ENCODE results near the gene MRTFB. TPM values are rescaled to one million over a fixed set of nuclear protein-coding genes. Genes with fewer than 3 reads are reported as not detected.
"Not testable (repeated sequence)": the region's sequence is repeated elsewhere in the genome, so short reads cannot be mapped to it uniquely, and the experiment has no call there.

Gene MRTFB
- total RNA-seq, 3 donors from 2014 or later = 8.6 to 11.0 (median 8.9) TPM

GRCh38 chr16:14106457-14106856 lies 35.3 kb downstream of the MRTFB start:
- Mint-ChIP-seq H3K27me3 (ENCODE audit: low read depth) (no peaks in the 10 kb centered on the region), H3K4me3 (no peak overlapping the region), H3K36me3 (ENCODE audit: insufficient read depth) (no peaks in the 10 kb centered on the region), H3K9me3 (no peaks in the 10 kb centered on the region), H3K4me1 (ENCODE audit: low read depth) (peaks cover 44% of the 10 kb centered on the region)
- ATAC-seq (no peak), DNase-seq (no peak)

- Mint-ChIP-seq H3K27me3 (ENCODE audit: low read depth) (no peaks in the 10 kb centered on the region), H3K36me3 (ENCODE audit: insufficient read depth) (no peaks in the 10 kb centered on the region), H3K9me3 (no peaks in the 10 kb centered on the region), H3K4me3 (no peak overlapping the region), H3K4me1 (ENCODE audit: low read depth) (peaks cover 44% of the 10 kb centered on the region)
- DNase-seq (no peak), ATAC-seq (no peak)
Measured at GRCh38 chr16:14106961-14107360, 35.8 kb downstream of the MRTFB start.

- DNase-seq (no peak), ATAC-seq (no peak)
- Mint-ChIP-seq H3K9me3 (no peaks in the 10 kb centered on the region), H3K4me1 (ENCODE audit: low read depth) (peaks cover 39% of the 10 kb centered on the region), H3K27me3 (ENCODE audit: low read depth) (no peaks in the 10 kb centered on the region), H3K4me3 (no peak overlapping the region), H3K36me3 (ENCODE audit: insufficient read depth) (peaks cover 1% of the 10 kb centered on the region)
Measured at GRCh38 chr16:14109077-14109775, 38.1 kb downstream of the MRTFB start.

- Mint-ChIP-seq H3K36me3 (ENCODE audit: insufficient read depth) (peaks cover 1% of the 10 kb centered on the region), H3K27me3 (ENCODE audit: low read depth) (no peaks in the 10 kb centered on the region), H3K9me3 (no peaks in the 10 kb centered on the region), H3K4me1 (ENCODE audit: low read depth) (peaks cover 39% of the 10 kb centered on the region), H3K4me3 (no peak overlapping the region)
- ATAC-seq (no peak), DNase-seq (no peak)
Measured at GRCh38 chr16:14109782-14110727, 38.9 kb downstream of the MRTFB start.

GRCh38 chr16:14110728-14111251 lies 39.7 kb downstream of the MRTFB start:
- H3K4me1 Mint-ChIP-seq (ENCODE audit: low read depth) = peaks cover 39% of the 10 kb centered on the region
- no peak for DNase-seq
- no peak for ATAC-seq
- no peaks in the 10 kb centered on the region for H3K9me3 Mint-ChIP-seq
- H3K36me3 Mint-ChIP-seq (ENCODE audit: insufficient read depth) = peaks cover 3% of the 10 kb centered on the region
- H3K27me3 Mint-ChIP-seq (ENCODE audit: low read depth) = no peaks in the 10 kb centered on the region
- no peak overlapping the region for H3K4me3 Mint-ChIP-seq

GRCh38 chr16:14111713-14112538 lies 40.8 kb downstream of the MRTFB start:
- H3K4me3 Mint-ChIP-seq = no peak overlapping the region
- H3K27me3 Mint-ChIP-seq (ENCODE audit: low read depth) = no peaks in the 10 kb centered on the region
- peaks cover 4% of the 10 kb centered on the region for H3K36me3 Mint-ChIP-seq (ENCODE audit: insufficient read depth)
- ATAC-seq = no peak
- peaks cover 35% of the 10 kb centered on the region for H3K4me1 Mint-ChIP-seq (ENCODE audit: low read depth)
- DNase-seq = no peak
- H3K9me3 Mint-ChIP-seq = no peaks in the 10 kb centered on the region

- H3K9me3 Mint-ChIP-seq = no peaks in the 10 kb centered on the region
- H3K4me3 Mint-ChIP-seq = no peak overlapping the region
- ATAC-seq (no peak), DNase-seq (no peak)
- peaks cover 5% of the 10 kb centered on the region for H3K36me3 Mint-ChIP-seq (ENCODE audit: insufficient read depth)
- H3K27me3 Mint-ChIP-seq (ENCODE audit: low read depth) = no peaks in the 10 kb centered on the region
- H3K4me1 Mint-ChIP-seq (ENCODE audit: low read depth) = peaks cover 32% of the 10 kb centered on the region
Measured at GRCh38 chr16:14112539-14112856, 41.4 kb downstream of the MRTFB start.

GRCh38 chr16:14113344-14113743 lies 42.2 kb downstream of the MRTFB start:
- no peaks in the 10 kb centered on the region for H3K27me3 Mint-ChIP-seq (ENCODE audit: low read depth)
- H3K4me1 Mint-ChIP-seq (ENCODE audit: low read depth) = peaks cover 25% of the 10 kb centered on the region
- H3K4me3 Mint-ChIP-seq = no peak overlapping the region
- H3K36me3 Mint-ChIP-seq (ENCODE audit: insufficient read depth) = peaks cover 6% of the 10 kb centered on the region
- H3K9me3 Mint-ChIP-seq = no peaks in the 10 kb centered on the region
- DNase-seq (no peak), ATAC-seq (no peak)

GRCh38 chr16:14117051-14117450 lies 45.9 kb downstream of the MRTFB start:
- H3K36me3 Mint-ChIP-seq (ENCODE audit: insufficient read depth) = peaks cover 9% of the 10 kb centered on the region
- H3K4me3 Mint-ChIP-seq = no peak overlapping the region
- DNase-seq (no peak), ATAC-seq (no peak)
- H3K27me3 Mint-ChIP-seq (ENCODE audit: low read depth) = no peaks in the 10 kb centered on the region
- peaks cover 9% of the 10 kb centered on the region for H3K9me3 Mint-ChIP-seq
- peaks cover 11% of the 10 kb centered on the region for H3K4me1 Mint-ChIP-seq (ENCODE audit: low read depth)

GRCh38 chr16:14119799-14120198 lies 48.7 kb downstream of the MRTFB start:
- peaks cover 9% of the 10 kb centered on the region for H3K9me3 Mint-ChIP-seq
- no peaks in the 10 kb centered on the region for H3K27me3 Mint-ChIP-seq (ENCODE audit: low read depth)
- H3K4me1 Mint-ChIP-seq (ENCODE audit: low read depth) = peaks cover 6% of the 10 kb centered on the region
- no peak overlapping the region for H3K4me3 Mint-ChIP-seq
- no peak for ATAC-seq
- peaks cover 13% of the 10 kb centered on the region for H3K36me3 Mint-ChIP-seq (ENCODE audit: insufficient read depth)
- DNase-seq = no peak

- H3K9me3 Mint-ChIP-seq = peaks cover 9% of the 10 kb centered on the region
- DNase-seq = no peak
- peaks cover 6% of the 10 kb centered on the region for H3K4me1 Mint-ChIP-seq (ENCODE audit: low read depth)
- ATAC-seq = no peak
- H3K36me3 Mint-ChIP-seq (ENCODE audit: insufficient read depth) = peaks cover 13% of the 10 kb centered on the region
- no peak overlapping the region for H3K4me3 Mint-ChIP-seq
- H3K27me3 Mint-ChIP-seq (ENCODE audit: low read depth) = no peaks in the 10 kb centered on the region
Measured at GRCh38 chr16:14120335-14120734, 49.2 kb downstream of the MRTFB start.

- Mint-ChIP-seq H3K4me3 (no peak overlapping the region), H3K9me3 (peaks cover 9% of the 10 kb centered on the region), H3K36me3 (ENCODE audit: insufficient read depth) (peaks cover 11% of the 10 kb centered on the region), H3K4me1 (ENCODE audit: low read depth) (peaks cover 6% of the 10 kb centered on the region), H3K27me3 (ENCODE audit: low read depth) (no peaks in the 10 kb centered on the region)
- no peak for DNase-seq
- ATAC-seq = no peak
Measured at GRCh38 chr16:14121142-14121541, 50.0 kb downstream of the MRTFB start.

GRCh38 chr16:14121872-14122271 lies 50.8 kb downstream of the MRTFB start:
- ATAC-seq (no peak), DNase-seq (no peak)
- peaks cover 9% of the 10 kb centered on the region for H3K9me3 Mint-ChIP-seq
- H3K4me3 Mint-ChIP-seq = no peak overlapping the region
- peaks cover 11% of the 10 kb centered on the region for H3K36me3 Mint-ChIP-seq (ENCODE audit: insufficient read depth)
- peaks cover 6% of the 10 kb centered on the region for H3K4me1 Mint-ChIP-seq (ENCODE audit: low read depth)
- no peaks in the 10 kb centered on the region for H3K27me3 Mint-ChIP-seq (ENCODE audit: low read depth)

- not testable (repeated sequence) for H3K9me3 Mint-ChIP-seq; DNase-seq; H3K27me3 Mint-ChIP-seq (ENCODE audit: low read depth); H3K4me3 Mint-ChIP-seq; ATAC-seq; H3K4me1 Mint-ChIP-seq (ENCODE audit: low read depth)
- peaks cover 11% of the 10 kb centered on the region for H3K36me3 Mint-ChIP-seq (ENCODE audit: insufficient read depth)
Measured at GRCh38 chr16:14122430-14122829, 51.3 kb downstream of the MRTFB start.

All from activated T-cell treated with anti-CD3 and anti-CD28 coated beads, Interleukin-2, amount 50 U/mL, for 4 hours (primary cell).